HG03520 (cell line): ENCODE measurements around the gene YTHDF1.
"Not testable (repeated sequence)": the region's sequence is repeated elsewhere in the genome, so short reads cannot be mapped to it uniquely, and the experiment has no call there.

Source experiments
- ATAC-seq: cut with Tn5 transposase; IDR thresholded peaks from one replicate; pipeline ENCODE4 v1.9.1; 2021; ENCODE audit warnings: mild to moderate bottlenecking, moderate library complexity; ENCODE audit not compliant: unreplicated experiment

YTHDF1 gene

DNA sequence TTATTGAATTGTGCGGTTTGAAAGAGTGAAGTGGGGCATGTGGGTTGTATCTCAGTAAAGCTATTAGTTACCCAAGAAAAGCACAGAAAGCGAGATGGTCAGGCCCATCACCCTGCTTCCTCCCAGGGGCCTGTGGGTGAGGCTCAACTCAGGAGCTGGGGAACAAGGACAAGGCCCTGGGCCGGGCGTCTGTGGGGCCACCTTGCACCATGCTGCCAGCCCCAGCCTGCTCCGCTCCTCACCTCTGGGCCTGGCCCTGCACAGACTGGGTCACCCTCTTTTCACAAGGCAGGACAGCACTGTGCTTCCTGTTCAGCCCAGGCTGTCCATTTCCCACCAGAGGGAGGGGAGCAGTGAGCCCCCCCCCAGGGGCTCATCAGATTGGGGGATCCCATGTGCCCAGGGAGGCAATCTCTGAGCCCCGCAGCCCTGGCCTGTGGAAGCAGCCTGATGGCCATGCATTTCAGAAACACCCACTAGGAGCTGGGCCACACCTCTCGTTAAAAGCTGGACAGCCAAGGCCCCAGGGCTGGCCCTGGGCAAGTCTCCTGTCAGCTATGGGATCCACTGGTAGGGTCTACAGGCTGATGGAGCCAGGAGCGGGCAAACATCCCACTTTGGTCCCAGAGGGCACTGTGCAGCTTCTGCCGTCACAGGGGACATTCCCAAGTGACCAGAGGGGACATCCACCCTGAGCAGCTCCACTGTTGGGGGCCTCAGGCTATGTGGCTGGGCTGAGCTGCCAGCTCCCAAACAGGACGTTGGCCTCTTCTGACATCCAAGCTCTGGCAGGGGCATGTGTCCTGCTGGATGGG lies 55.9 kb downstream of the YTHDF1 start:
- no peak for ATAC-seq

DNA sequence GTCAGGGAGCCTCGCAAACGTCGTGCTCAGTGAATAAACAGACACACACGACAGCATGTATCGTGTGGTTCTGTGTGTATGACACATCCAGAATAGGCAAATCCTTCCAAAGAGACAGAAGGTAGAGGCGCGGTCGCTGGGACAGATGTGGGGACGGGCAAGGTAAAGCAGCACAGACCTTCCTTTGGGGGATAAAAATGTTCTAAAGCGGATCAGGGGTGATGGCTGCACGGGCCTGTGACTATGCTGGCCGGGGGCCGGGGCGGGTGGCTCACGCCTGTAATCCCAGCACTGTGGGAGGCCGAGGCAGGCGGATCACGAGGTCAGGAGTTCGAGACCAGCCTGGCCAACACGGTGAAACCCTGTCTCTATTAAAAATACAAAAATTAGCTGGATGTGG lies 56.7 kb downstream of the YTHDF1 start:
- not testable (repeated sequence) for ATAC-seq

DNA sequence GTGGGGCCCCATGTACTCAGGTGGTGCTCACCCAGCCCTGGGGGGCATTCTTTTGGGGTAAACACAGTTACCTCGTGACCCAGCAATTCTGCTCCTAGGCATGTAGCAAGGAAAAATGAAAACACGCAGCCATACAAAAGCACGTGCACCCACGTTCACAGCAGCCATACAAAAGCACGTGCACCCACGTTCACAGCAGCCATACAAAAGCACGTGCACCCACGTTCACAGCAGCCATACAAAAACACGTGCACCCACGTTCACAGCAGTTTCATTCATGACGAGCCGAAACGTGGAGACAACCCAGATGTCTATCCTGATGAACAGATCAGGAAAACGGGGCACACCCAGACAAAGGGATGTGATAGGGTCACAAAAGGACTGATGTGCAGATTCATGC lies 57.1 kb downstream of the YTHDF1 start:
- no peak for ATAC-seq

DNA sequence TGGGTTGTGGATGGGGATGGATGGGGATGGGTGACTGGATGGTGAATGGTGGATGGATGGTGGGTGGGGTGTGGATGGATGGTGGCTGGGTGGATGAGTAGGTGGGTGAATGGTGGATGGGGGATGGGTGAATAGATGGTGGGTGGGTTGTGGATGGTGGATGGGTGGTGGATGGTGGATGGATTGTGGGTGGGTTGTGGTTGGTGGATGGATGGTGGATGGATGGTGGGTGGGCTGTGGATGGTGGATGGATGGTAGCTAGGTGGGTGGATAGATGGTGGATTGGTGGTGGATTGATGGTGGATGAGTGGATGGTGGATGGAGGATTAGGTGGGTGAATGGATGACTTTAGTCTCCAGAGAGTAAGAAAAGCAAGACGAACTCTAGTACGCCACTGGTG lies 57.6 kb downstream of the YTHDF1 start:
- ATAC-seq = no peak

DNA sequence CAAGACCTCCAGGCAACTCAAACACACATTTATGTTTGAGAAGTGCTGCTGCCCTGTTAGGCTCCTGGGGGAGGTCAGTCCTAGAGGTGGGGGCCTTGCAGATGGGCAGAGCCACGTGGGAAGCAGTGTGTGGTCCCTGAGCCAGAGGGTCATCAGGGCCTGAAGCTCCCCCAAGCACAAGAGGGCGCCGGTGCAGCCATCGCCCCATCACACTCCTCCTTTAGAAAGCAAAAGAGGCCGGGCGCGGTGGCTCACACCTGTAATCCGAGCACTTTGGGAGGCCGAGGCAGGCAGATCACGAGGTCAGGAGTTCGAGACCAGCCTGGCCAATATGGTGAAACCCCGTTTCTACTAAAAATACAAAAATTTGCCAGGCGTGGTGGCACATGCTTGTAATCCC lies 58.5 kb downstream of the YTHDF1 start:
- not testable (repeated sequence) for ATAC-seq

DNA sequence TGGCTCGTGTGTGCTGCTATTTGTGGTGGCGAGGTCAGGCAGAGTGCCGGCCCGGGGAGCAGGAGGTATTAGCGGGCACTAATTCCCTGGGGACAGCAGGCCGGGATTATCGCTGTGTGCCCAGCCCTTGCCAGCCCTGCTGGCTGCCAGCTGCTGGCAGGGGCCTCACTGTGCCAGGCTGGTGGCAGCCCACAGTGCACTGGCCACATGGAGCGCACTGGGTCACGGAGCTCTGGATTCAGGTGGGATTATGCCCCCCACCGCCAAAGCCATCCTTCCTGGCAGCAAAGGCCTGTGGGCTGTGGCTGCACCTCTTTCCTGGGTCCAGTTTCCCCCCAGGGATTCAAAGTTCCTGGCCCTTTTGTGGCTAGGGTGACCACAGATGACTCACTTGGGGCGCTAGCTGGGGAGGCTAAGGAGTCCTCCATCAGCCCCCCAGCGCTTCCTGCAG lies 59.7 kb downstream of the YTHDF1 start:
- no peak for ATAC-seq

DNA sequence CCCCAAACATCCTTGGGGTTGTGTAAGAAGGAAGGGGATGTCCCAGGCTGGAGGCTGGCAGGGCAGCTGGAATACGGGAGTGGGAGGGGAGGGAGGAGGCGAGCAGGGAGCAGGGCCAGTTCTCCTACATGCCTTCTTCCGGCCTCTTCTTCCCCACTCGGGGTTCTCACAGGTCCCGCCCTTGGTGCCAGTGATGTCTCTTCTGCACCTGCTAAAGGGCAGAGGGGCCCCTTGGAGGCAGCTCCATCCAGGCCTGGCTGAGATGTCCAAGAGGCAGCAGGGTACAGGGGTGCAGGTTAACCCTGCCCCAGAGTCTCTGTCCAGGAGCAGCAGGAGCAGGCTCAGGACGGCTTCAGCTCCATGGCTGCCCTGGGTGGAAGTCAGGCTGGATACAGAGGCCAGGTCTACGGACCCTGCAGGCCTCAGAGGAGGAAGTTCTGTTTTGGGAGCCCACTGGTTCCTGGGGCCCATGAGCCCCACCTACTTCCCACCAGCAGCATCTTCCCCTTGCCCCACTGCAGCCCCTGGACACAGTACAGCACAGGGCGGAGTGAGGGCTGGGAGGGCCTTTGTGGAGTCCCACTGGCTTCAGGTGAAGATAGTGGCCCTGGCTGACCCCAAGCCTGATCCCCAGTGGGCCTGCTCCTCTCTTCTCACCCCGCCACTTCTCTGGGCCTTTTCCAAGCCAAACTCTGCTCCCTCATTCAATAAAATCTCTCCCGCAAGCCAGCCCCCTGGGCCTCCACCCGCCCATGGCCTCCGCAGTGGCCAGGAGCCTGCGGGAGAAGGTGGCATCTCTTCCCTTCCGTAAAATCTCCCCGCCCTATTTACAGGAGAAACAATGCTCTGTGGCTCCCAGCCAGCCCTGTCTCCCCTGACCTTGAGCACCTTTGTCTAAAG lies 60.4 kb downstream of the YTHDF1 start:
- no peak for ATAC-seq

DNA sequence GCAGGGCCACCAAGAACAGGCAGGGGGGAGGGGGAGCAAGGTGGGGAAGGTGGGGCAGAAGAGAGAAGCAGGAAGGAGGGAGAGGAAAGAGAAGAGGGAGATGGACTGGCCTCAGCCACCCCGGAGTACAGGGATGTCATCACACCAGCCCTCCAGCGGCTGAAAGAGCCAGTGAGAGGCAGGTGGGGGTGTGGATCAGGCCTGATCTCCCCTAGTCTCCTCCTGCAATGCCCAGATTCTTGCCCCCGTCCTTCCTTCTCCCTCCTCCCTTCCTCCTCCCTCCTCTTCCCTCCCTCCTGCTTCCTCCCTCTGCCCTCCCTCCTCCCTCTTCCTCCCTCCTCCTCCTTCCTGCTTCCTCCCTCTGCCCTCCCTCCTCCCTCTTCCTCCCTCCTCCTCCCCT lies 61.5 kb downstream of the YTHDF1 start:
- ATAC-seq = no peak

DNA sequence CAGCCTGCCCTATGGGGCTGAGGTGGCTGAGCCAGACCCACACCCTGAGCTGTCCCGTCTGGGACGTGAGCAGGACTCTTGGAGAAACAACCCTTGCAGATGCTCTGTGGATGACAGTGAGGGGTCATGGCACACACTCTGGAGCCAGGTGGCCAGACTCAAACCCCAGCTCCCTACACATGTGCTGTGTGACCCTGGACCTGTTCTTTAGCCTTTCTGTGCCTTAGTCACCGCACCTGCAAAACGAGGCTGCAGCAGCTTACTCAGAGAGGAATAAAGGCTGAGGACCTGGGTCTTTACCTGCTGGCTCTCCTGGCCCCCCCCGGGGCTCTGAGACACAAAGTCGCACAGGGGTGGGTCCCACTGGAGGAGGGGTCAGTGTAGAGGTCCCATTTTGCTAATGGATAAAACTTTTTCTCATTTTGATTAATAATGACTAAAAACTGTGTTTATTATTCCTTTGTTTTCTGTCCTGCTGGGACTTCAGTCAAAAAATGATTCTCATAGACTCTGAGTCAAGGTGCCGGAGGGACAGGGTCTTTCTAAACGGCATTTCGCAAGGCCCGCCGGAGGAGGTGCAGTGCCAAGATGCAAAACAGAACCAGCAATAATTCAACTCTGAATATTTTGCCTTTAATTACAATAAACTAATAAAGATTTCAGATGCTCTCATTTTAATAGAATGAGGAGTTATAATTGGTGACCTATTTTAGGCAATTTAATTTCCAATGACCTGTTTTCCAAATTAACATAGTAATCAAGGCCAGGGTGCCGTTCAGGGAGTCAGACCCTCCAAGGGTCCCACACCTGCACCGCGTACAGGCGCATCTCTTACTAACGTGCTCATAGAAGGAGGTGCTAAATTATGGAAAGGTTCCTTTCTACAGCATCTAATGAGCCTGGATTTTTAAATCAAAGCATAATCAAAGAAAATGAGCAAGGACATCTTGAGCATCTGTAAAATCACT lies 62.4 kb downstream of the YTHDF1 start:
- no peak for ATAC-seq

DNA sequence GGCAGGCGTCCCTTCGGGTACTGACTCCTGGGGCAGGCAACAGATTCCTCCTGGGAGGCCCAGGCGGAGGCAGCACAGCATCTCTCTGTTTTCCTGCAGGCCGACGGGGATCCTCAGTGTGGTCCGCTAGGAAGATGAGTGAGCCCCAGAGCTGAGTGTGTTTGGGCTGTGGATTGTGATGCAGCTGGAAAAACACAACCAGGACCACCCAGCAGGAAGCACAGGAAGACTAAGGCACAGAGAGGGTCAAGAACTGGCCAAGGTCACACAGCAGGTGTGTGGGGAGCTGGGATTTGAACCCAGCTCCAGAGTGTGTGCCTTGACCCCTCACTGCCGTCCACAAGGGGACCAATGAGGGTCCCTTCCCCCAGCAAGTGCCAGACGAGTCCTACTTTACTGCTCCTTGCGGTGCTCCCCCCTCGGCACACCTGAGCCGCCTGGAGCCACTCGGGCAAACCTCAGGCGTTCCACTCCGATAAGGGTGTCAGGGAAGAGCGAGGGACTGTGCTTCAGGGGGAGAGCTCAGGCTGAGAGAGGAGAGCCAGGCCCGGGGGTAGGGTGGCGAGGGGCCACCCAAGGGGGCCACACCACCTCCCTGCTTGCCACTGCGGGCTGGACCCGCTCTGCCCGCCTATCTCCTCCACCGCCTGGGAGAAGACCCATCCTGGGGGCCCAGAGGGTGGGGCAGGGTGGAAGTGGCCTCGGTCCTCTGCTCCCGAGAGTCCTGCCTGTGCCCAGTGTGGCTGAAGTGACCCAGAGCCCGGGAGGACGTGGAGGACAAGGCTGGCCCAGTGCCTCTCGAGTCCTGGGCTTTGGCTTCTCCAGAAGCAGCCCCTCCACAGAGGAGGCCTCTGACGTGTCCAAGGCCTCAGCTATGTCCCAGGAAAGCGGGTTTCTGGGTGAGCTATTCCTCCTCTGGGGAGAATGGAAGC lies 63.3 kb downstream of the YTHDF1 start:
- ATAC-seq = no peak

DNA sequence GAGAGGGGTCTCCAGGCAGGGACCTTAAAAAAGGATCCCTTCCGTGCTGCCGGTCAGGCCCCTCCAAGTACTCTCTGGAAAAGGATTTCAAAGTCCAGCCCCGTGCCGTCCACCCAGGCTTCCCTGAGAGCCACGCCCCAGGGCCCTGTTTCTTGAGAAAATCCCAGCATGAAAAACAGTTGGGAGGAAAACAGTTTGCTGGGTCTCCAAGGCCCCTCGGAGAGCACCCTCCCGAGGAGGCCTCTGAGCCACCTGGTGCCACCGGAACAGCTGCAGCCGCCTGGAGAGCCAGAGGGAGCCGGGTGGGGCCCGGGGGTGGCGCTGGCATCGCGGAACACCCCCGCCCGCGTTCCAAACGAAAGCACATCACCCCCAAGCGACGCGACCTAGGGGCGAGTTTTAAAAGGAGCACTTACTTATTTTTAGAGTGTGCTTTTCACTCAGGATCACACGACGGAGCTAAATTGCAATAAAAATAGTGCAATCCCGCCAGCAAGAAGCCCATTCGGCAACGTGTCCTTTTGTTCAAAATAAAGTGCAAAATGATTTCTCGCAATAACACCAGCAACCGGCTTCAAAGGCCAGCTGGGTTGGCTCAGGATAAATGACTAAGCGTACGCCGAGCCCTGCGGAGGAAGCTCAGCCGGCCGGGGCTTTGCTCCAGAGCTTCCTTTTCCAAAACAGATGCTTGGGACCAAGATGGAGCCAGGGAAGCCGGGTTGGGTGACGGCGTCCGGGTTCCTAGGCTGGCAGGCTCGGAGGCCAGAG lies 64.2 kb downstream of the YTHDF1 start:
- no peak for ATAC-seq

DNA sequence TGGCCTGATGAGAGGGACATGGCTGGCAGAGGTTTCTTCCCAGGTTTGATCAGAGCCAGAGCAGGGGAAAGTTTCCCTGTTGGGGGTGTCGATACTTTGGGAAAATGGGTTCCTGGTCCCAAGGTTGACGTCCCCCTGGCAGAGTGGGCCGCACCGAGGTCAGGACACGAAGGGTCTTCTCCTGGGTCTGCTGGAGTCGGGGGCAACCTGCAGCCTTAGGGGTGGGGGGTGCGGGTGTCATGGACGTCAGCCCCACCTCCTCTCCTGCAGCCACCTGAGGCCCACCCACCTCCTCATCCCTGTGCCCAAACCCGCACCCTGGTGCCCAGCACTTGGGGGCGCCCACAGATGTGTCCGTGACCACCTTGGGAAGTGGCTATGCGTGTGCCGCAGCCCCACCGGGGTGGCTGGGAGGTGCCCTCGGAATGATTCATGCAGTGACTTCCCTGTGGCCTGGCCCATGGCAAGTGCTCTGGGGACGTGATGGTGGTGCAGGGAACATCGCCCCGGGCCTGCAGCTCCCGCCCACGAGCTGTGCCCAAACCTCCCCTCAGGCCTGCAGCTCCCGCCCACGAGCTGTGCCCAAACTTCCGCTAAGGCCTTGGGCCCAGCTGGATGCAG lies 64.9 kb downstream of the YTHDF1 start:
- ATAC-seq = no peak

DNA sequence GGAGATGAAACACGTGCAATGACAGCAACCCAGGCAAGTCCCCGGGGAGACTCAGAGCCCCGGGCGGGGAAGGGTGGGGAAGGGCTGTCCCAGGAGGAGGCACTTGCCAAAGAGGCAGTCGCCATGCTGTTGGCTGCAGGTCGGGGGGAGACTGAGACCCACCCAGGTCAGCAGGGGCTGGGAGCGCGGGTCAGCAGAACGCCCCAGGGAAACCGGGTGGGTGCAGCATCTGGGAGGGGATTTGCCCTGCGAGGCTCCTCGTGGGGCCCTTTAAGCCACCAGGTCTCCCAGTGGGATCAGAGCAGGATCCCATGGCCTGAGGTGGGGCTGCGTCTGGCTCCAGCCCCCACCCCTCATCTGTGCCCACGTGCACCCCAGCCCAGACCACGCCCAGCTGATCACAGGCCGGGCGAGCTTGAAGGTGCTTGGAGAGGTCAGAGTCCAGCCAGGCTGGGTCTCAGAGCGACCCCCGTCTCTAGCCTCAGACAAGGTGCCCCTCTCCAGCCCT lies 65.5 kb downstream of the YTHDF1 start:
- no peak for ATAC-seq

DNA sequence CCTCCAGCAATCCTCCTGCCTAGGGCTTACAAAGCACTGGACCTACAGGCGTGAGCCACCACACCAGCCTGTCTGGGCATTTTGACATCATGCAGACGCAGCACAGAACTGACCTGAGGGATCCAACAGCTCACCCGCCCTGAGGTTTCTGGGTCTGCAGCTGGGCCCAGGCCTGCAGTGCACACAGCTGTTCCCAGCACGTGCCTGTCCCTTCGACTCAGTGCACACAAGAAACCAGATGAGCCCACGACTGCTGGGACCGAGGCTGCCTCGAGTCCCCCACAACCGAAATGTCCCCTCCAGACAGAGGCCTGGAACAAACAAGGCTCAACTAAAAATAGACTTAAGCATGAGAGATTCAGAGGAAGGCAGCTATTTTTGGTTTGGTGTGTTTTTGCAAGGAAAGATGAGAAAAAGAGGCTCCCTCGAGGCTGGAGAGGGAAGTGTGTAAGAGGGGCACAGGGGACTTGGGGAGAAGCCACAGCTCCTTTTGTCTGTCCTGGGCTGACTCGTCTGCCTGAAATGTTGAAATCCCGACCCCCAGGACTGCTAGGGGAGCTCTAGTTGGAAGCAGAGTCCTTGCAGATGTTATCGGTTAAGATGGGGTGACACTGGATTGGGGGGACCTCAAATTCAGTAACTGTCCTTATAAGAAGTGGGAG lies 66.3 kb downstream of the YTHDF1 start:
- ATAC-seq = no peak

DNA sequence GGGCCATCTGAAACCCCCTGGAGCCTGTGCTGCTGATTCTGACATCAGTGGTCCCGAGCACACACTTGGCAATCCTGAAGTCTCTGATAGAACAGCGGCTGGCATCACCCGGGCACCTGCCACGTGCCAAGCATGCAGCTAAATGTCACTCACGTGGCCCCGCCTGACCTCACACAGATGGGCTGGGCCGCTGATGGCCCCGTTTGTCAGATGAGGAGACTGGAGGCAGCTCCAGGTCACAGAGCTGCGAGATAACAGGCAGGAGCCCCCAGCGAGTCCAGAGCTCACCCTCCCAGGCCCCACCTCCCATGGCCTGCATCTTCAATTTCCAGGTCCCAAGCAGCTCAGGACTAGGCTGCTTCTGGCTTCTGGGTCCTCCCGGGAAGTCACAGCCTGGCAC lies 67.2 kb downstream of the YTHDF1 start:
- no peak for ATAC-seq

DNA sequence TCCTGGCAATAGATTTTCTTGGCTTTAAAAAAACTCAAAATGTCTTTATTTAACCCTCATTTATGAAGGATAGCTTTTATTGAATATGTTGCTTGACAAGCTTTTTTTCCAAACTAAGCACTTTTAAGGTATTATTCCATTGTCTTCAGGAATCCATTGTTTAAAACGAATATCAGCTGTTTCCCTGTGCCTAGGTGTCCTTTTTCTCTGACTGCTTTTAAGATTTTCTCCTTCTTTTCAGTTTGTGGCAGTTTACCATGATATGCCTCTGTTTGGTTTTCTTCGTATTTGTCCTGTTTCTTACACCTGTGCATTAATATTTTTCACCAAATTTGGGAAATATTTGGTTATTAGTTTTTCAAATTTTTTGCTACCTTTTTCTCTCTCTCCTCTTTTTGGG lies 68.4 kb downstream of the YTHDF1 start:
- ATAC-seq = no peak
